Activated CD4-positive, alpha-beta T cell treated with anti-CD3 and anti-CD28 coated beads, Interleukin-2, amount 50 U/mL, for 16 hours (primary cell): ENCODE results near the gene ORAI3.
"Not testable (repeated sequence)": the region's sequence is repeated elsewhere in the genome, so short reads cannot be mapped to it uniquely, and the experiment has no call there.

ENCODE experiments used
- DNase-seq: peaks from one replicate; pipeline ENCODE4 v3.0.0-alpha.2; 2020

Gene ORAI3

GRCh38 chr16:30924076-30924912 lies 24.6 kb upstream of the ORAI3 start:
- DNase-seq = no peak

DNA sequence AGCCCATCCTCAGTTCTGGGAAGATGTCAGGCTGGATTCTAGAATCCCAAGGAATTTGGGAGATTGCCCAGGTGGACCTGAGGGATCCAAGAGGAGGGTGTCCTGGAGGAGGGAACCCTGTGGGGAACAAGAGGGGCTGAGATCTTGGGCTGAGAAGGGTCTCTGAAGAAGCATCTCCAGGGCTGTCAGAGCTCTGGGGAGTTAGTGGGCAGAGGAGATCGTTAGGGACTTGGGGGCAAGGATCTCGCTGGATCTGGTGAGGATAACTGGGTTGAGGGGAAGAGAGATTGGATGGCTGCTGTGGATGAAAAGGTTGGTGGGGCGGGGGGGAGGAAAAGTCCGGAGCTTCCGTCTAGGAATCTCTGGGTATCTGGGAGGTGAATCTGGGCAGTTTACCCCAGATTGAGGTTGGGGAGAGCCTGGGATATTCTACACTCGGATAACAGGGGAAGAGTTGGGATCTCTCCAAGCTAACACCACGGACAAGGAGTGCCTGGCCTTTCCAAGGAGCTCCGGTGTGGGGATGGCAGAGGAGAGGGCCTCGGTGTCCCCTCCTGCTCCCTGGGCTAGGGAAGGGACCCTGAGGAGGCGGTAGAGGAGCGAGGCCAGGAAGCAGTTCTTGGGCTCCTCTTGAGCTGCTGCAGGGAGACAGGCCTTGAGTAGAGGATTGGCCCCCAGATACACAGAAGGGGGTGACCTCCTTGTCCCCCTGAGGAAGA lies 23.8 kb upstream of the ORAI3 start:
- DNase-seq = no peak

DNA sequence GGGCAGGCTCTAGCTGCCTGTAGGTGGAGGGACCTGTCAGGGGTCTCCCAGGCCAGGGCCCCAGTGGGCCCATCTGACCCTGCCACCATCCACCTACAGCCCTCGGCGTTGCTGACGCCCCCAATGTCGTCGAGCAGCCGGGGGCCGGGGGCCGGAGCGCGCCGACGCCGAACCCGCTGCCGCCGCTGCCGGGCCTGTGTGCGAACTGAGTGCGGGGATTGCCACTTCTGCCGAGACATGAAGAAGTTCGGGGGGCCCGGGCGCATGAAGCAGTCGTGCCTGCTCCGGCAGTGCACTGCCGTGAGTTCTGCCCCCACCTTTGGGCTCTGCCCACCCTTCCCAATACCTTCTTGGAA lies 23.3 kb upstream of the ORAI3 start:
- DNase-seq = no peak

GRCh38 chr16:30925995-30926811 lies 22.7 kb upstream of the ORAI3 start:
- DNase-seq = no peak

GRCh38 chr16:30926937-30927788 lies 21.7 kb upstream of the ORAI3 start:
- no peak for DNase-seq

GRCh38 chr16:30927789-30928378 lies 21.0 kb upstream of the ORAI3 start:
- DNase-seq = peak; percentile 72

DNA sequence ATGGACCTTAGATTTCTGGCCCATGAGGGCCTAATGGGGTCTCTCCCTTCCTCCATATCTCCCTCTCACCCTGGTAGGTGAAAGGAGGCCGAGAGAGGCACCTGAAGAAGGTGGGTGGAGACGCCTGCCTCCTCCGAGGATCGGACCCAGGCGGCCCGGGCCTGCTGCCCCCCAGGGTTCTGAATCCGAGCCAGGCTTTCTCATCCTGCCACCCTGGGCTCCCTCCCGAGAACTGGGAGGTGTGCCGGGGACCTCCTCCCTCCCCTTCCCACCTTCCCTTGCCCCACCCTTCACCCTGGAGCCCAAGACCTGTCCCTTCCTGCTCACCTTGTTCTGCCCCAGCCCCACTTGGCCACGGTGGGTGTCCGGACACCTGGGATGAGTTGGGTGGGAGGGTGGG lies 20.5 kb upstream of the ORAI3 start:
- DNase-seq = no peak

- DNase-seq = peak; percentile 30
These were observed 19.7 kb upstream of the ORAI3 start for GRCh38 chr16:30929167-30929566.

DNA sequence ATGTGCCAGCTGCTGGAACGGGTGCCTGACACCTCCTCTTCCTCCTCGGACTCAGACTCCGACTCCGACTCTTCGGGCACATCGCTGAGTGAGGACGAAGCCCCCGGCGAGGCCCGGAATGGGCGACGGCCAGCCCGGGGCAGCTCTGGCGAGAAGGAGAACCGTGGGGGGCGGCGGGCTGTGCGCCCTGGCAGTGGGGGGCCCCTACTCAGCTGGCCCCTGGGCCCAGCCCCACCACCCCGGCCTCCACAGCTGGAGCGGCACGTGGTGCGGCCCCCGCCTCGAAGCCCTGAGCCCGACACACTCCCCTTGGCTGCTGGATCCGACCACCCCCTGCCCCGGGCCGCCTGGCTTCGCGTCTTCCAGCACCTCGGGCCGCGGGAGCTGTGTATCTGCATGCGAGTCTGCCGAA lies 18.7 kb upstream of the ORAI3 start:
- DNase-seq = no peak

DNA sequence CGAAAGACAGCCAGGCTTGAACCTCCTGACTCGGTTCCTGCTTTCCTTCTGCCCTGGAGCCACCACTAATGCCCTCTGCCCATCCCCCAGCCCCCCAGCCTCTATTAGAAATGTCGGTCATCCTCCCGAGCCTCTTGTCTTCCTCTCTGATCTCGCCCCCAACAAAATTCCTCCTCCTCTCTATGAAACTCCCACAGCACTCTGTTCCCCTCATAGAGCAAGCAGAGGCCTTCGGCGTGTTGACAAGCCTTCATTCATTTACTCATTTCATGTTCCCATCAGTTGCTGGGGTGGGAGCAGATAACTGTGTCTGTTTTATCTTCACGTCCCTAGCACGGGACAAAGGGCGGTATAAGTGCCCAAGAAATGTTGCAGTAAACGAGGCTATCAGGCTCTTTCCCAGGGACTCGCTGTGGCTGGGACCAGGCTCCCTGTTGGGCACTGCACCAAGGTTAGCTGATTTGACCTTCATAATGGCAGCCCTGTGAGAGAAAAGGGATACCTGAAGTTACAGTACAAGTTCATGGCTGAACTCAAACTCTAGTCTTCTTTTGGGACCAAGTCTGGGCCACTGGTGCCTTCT lies 17.7 kb upstream of the ORAI3 start:
- DNase-seq = no peak

DNA sequence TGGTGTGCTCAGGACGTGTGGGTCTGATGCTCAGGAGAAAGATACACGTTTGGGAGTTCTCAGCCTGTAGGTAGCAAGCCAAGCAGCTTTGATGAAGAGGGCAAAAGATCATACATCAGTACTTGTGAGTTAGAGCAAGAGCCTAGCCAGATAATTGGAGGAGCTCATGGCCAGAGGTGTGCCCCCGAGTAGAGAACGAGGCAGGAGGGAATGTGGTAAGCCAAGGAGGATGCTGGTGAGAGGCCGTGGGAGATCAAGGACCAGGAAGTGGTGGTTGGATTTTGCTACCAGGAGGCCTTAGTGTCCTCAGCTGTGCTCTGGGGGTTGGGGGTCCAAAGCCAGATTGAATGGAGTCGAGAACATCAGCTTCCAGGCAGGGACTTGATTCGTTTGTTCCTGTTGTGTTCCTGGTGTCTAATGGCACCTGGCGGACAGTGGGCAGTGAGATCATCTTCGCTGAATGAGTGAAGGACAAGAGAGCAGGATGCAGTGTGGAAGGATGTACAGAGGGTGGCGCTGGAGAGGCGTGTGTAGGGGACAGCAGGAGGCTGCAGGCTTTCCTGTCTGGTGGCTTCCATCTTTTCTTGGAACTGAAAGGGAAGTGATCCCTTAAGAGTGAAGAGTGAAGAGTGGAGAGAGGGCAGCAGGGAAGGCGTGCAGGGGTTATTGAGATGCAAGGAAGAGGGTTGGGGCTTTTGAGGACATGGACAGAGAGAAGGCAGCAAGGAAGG lies 13.9 kb upstream of the ORAI3 start:
- peak; percentile 47 for DNase-seq

GRCh38 chr16:30937692-30938091 lies 11.2 kb upstream of the ORAI3 start:
- DNase-seq = no peak

GRCh38 chr16:30939571-30939970 lies 9.3 kb upstream of the ORAI3 start:
- DNase-seq = not testable (repeated sequence)

DNA sequence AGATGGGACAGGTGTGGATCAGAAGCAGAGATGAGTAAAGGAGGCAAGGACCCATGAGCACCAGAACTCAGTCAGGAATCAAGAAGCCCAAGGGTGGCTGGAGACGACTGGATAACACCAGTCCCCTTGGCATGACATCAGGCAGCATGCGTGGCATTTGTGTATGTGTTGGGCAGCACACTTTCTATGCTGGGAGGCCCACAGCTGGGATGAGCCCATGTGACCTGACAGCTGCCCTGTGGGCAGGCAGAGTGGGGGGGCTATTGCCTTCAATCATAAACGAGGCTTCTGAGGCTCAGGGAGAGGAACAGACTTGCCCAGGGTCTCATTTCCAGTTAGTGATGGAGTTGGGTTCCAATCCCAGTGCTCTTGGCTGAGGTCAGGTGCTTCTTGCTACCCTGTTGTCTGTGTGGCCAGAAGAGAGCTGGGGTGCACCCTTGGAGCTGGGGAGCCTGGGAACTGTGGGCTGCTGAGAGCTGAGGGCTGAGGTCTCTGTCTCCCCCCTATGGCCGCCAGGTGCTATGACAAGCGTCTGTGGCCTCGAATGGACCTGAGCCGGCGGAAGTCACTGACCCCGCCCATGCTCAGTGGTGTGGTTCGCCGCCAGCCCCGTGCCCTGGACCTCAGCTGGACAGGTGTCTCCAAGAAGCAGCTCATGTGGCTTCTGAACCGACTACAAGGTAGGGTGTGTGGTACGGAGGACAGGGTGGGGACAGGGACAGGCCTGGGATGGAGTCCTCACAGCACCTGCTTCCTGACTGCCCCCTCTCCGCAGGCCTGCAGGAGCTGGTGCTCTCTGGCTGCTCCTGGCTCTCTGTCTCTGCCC lies 7.1 kb upstream of the ORAI3 start:
- DNase-seq = peak; percentile 81

GRCh38 chr16:30942426-30942806 lies 6.5 kb upstream of the ORAI3 start:
- no peak for DNase-seq

DNA sequence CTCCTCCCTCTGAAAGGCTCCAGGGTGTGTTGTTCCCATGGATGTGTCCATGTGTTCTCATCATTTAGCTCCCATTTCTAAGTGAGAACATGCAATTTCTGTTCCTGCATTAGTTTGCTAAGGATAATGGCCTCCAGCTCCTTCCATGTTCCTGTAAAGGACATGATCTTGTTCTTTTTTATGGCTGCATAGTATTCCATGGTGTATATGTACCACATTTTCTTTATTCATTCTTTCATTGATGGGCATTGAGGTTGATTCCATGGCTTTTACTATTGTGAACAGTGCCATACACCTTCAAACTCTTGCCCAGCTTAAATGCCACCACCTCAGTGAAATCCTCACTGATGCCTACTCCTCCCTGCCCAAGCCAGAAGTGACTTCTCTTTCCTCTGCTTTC lies 4.5 kb upstream of the ORAI3 start:
- no peak for DNase-seq

DNA sequence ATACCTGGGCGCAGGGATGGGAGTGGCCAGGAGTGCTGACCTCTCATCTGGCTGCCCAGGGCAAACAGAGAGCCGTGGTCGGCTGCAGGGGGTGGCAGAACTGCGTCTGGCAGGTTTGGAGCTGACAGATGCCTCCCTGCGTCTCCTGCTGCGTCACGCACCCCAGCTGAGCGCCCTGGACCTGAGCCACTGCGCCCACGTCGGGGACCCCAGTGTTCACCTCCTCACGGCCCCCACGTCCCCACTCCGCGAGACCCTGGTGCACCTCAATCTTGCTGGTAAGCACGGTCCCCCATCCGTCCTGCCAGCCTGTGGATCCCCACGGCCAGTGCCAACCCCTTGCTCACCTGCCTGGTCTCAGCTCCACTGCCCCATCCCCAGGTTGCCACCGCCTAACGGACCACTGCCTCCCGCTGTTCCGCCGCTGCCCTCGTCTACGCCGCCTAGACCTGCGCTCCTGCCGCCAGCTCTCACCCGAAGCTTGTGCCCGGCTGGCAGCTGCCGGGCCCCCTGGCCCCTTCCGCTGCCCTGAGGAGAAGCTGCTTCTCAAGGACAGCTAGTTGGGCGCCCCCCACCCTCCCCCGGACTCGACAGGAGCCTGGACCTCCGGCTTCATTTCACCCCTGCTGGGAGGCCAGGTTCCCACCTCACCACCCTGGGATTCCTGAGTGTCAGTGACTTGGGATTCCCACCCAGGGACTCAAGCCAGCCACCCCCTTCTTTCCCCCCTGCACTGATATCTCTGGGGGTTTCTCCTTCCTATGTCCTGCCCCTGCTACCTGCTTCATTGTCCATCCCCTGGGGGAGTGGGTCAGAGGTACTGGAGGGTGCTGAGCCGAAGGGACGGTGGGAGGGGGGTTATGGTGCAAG lies 2.0 kb upstream of the ORAI3 start:
- DNase-seq = no peak

DNA sequence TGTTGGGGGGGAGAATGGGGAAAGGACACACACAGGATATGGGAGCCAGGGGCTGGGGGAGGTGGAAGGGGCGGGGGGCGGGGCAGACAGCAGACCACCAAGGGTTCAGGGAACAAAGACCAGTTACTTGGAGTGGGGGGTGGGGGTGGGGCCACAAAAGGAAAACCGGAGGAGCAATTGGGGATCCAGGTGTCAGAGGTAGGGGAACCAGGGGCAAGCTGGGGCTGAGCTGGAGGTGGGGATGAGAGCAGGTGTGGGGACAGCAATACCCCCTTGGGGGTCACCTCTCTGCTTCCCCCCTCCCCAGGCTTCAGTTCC lies 1.4 kb upstream of the ORAI3 start:
- DNase-seq = no peak
